Measurements from ENCODE around the gene WDR88. TPM values are rescaled to one million over a fixed set of nuclear protein-coding genes. Genes with fewer than 3 reads are reported as not detected.

WDR88 gene
- total RNA-seq, 4 donors from 2014 or later: not detected

DNA sequence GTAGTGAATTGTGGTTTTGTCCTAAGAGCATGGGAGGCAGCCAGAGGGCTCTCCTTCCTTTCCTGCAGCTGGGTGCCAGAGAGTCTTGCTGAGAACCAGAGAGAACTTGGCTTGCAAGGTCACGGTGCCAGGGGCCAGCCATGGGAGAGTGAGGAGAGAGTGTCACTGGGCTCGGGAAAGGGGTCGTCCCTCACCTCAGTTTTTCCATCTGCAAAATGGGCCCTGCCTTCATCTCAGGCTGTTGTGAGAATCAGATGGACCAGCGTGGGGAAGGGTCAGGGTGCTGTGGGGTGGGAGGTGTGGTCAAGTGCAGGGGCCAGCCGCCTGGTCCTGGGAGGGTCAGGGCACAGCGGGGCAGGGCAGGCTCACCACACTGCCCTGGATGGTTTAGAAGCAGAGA is 69.6 kb downstream of the WDR88 start:
- no peak for DNase-seq (ENCODE audit: low spot score in 2 of 2)
- peaks cover 38% of the 10 kb centered on the region for H3K36me3 ChIP-seq
- no peak overlapping the region for H3K27ac ChIP-seq
- no peaks in the 10 kb centered on the region for H3K27me3 ChIP-seq
- no peaks in the 10 kb centered on the region for H3K9me3 ChIP-seq
- WGBS: 93% methylated on average over 6 of the region's 6 CpGs
- TF ChIP-seq, protein P1, sequence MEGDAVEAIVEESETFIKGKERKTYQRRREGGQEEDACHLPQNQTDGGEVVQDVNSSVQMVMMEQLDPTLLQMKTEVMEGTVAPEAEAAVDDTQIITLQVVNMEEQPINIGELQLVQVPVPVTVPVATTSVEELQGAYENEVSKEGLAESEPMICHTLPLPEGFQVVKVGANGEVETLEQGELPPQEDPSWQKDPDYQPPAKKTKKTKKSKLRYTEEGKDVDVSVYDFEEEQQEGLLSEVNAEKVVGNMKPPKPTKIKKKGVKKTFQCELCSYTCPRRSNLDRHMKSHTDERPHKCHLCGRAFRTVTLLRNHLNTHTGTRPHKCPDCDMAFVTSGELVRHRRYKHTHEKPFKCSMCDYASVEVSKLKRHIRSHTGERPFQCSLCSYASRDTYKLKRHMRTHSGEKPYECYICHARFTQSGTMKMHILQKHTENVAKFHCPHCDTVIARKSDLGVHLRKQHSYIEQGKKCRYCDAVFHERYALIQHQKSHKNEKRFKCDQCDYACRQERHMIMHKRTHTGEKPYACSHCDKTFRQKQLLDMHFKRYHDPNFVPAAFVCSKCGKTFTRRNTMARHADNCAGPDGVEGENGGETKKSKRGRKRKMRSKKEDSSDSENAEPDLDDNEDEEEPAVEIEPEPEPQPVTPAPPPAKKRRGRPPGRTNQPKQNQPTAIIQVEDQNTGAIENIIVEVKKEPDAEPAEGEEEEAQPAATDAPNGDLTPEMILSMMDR (IDR thresholded peaks at IDR 0.05): no peak
- TF ChIP-seq POLR2A (IDR thresholded peaks at IDR 0.05) (no peak), EP300 (IDR thresholded peaks at IDR 0.05) (no peak), POLR2AphosphoS5 (IDR thresholded peaks at IDR 0.05) (no peak)
- no peaks in the 10 kb centered on the region for H3K4me1 ChIP-seq
- no peak overlapping the region for H3K4me3 ChIP-seq

DNA sequence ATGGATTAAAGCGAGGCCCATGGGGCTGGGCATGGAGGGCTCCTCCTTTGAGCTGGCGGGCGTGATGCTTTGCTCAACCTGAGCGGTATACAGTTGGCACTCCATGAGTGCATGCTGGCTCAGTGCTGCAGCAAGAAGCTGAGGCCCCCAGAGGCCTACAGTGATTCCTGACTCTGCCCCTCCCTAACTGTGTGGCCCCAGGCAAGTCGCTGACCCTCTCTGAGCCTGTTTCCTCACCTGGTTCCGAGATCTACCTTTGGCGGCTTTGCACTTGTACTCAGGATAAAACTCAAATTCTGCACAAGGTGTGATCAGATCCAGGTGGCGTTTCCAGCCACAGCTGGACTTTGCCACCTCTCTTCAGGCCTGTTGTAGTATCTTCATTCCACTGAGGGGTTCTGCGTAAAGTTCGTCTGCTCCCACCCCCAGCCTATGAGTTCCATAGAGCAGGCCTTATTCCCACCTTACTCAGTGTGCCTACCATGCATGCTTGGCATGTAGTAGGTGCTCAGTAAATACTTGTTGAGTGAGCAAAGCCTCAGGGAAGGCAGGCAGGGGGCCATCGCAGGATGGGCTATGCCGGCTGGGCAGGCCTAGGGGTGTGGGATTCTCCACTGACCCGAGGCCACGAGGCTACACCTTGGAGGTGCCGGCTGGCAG is 70.1 kb downstream of the WDR88 start:
- Histone ChIP-seq H3K36me3 (peaks cover 43% of the 10 kb centered on the region), H3K4me1 (no peaks in the 10 kb centered on the region), H3K27ac (no peak overlapping the region), H3K27me3 (no peaks in the 10 kb centered on the region), H3K4me3 (no peak overlapping the region), H3K9me3 (no peaks in the 10 kb centered on the region)
- 95% methylated on average over 10 of the region's 15 CpGs for WGBS
- no peak for DNase-seq (ENCODE audit: low spot score in 2 of 2)
- TF ChIP-seq, protein P1 (IDR thresholded peaks at IDR 0.05): no peak
- TF ChIP-seq EP300 (IDR thresholded peaks at IDR 0.05): no peak

DNA sequence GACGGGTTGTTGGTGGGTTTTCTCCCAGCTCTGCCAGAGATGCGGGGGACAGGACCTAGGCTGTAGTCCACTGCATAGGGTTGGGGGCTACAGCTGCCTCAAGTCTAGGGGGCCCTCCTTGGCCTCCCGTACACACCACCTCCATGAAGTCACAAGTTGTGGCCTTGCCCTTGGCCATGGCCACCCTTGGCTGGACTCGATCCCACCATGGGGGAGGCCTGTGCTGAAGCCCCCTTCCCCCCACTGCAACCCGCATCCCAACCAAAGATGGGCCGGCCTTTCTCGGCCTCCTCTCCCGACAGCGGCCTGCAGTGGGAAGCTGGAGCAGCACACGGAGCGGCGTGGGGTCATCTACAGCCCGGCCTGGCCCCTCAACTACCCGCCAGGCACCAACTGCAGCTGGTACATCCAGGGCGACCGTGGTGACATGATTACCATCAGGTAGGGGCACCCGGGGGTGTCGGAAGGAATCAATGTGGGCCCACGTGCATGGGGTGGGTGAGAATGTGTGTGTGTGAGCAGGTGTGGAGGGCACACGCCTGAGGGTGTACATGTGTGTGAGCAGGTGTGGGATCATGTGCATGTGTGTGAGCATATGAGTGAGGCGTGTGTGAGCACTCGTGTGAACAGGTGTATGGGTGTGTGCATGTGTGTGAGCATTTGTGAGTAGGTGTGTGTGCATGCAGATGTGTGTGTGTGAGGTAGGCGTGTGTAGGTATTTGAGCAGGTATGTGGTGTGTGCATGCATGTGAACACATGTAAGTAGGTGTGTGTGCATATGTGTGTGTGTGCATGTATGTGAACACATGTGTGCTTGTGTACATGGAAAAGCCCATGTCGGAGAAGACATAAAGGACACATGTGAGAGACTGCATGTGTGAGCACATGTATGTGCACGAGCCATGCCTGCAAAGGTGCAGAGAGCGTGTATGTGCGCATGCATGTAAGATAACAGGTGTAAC is 70.9 kb downstream of the WDR88 start:
- WGBS: 95% methylated on average over 11 of the region's 27 CpGs
- TF ChIP-seq EP300 (IDR thresholded peaks at IDR 0.05): no peak
- TF ChIP-seq, protein P1 (IDR thresholded peaks at IDR 0.05): no peak
- no peak for TF ChIP-seq POLR2A (IDR thresholded peaks at IDR 0.05)

DNA sequence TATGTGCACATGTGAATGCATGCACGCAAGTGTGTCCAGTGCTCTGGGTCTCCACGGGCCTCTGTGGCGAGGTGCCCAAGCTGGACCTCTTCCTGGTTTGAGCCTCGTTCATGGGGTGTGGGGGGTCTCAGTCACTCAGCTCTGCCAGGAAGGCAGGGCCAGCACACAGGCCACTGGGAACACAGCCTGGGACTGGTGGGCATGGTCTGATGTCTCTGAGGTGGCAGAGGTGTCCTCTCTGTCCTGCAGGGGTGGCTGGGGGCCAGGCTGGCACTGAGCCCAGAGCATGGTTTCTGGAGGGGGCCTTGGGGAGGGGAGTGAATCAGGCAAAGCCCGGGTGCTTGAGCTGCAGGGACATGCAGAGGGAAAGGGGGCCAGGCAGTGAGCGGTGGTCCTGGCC is 71.6 kb downstream of the WDR88 start:
- peaks cover 48% of the 10 kb centered on the region for H3K36me3 ChIP-seq

More for the DNA sequence above, 70.9 kb downstream of the WDR88 start:
- DNase-seq (ENCODE audit: low spot score in 2 of 2): no peak
- Histone ChIP-seq H3K27me3 (no peaks in the 10 kb centered on the region), H3K27ac (no peak overlapping the region), H3K36me3 (peaks cover 48% of the 10 kb centered on the region), H3K4me3 (no peak overlapping the region), H3K4me1 (no peaks in the 10 kb centered on the region), H3K9me3 (no peaks in the 10 kb centered on the region)

More for the DNA sequence above, 71.6 kb downstream of the WDR88 start:
- TF ChIP-seq POLR2A (IDR thresholded peaks at IDR 0.05) (no peak), POLR2AphosphoS5 (IDR thresholded peaks at IDR 0.05) (no peak), EP300 (IDR thresholded peaks at IDR 0.05) (no peak)
- TF ChIP-seq, protein P1 (IDR thresholded peaks at IDR 0.05): no peak
- 93% methylated on average over 5 of the region's 6 CpGs for WGBS
- no peaks in the 10 kb centered on the region for H3K27me3 ChIP-seq
- no peaks in the 10 kb centered on the region for H3K9me3 ChIP-seq
- no peak for DNase-seq (ENCODE audit: low spot score in 2 of 2)
- H3K4me3 ChIP-seq: no peak overlapping the region
- H3K4me1 ChIP-seq: no peaks in the 10 kb centered on the region
- no peak overlapping the region for H3K27ac ChIP-seq

Data from suprapubic skin (tissue), 4 donors.